ENCODE data around the gene CCND2. TPM values are rescaled to one million over a fixed set of nuclear protein-coding genes. Genes with fewer than 3 reads are reported as not detected.

Gene CCND2
- total RNA-seq, 1 experiment from 2014 or later, result 133 TPM

GRCh38 chr12:4289998-4290790, 16.6 kb downstream of the CCND2 start:
- DNase-seq (ENCODE audit: low read depth), result no peak

- DNase-seq (ENCODE audit: low read depth), result no peak
These were observed 18.9 kb downstream of the CCND2 start for GRCh38 chr12:4292341-4293073.

- no peak for DNase-seq (ENCODE audit: low read depth)
These were observed 19.9 kb downstream of the CCND2 start for GRCh38 chr12:4293299-4293965.

- DNase-seq (ENCODE audit: low read depth), result no peak
These were observed 20.5 kb downstream of the CCND2 start for GRCh38 chr12:4293966-4294505.

GRCh38 chr12:4296751-4297150, 23.2 kb downstream of the CCND2 start:
- no peak for DNase-seq (ENCODE audit: low read depth)

GRCh38 chr12:4297617-4298016, 24.1 kb downstream of the CCND2 start:
- no peak for DNase-seq (ENCODE audit: low read depth)

- no peak for DNase-seq (ENCODE audit: low read depth)
These were observed 27.3 kb downstream of the CCND2 start for GRCh38 chr12:4300883-4301282.

- DNase-seq (ENCODE audit: low read depth), result no peak
These were observed 28.5 kb downstream of the CCND2 start for GRCh38 chr12:4301932-4302501.

GRCh38 chr12:4302881-4303280, 29.3 kb downstream of the CCND2 start:
- DNase-seq (ENCODE audit: low read depth), result no peak

- DNase-seq (ENCODE audit: low read depth), result no peak
These were observed 30.2 kb downstream of the CCND2 start for GRCh38 chr12:4303750-4304149.

- peak; percentile 62 for DNase-seq (ENCODE audit: low read depth)
These were observed 34.2 kb downstream of the CCND2 start for GRCh38 chr12:4307593-4308333.

- DNase-seq (ENCODE audit: low read depth), result no peak
These were observed 34.9 kb downstream of the CCND2 start for GRCh38 chr12:4308334-4308950.

- no peak for DNase-seq (ENCODE audit: low read depth)
These were observed 38.2 kb downstream of the CCND2 start for GRCh38 chr12:4311776-4312175.

GRCh38 chr12:4312251-4312650, 38.7 kb downstream of the CCND2 start:
- no peak for DNase-seq (ENCODE audit: low read depth)

GRCh38 chr12:4320497-4320852, 46.9 kb downstream of the CCND2 start:
- no peak for DNase-seq (ENCODE audit: low read depth)

- DNase-seq (ENCODE audit: low read depth), result peak; percentile 94
These were observed 47.5 kb downstream of the CCND2 start, which contains the start of gene TIGAR for GRCh38 chr12:4320853-4321701. Gene TIGAR (plus strand): TSS chr12:4321213. CDS start chr12:4321272, 59 bp downstream.

GRCh38 chr12:4322726-4323125, 49.2 kb downstream of the CCND2 start:
- no peak for DNase-seq (ENCODE audit: low read depth)

All from LHCN-M2 (cell line).